ENCODE data around the gene LDHB. TPM values are rescaled to one million over a fixed set of nuclear protein-coding genes. Genes with fewer than 3 reads are reported as not detected.

LDHB gene
- total and polyA plus RNA-seq, 10 of the 15 experiments (the other 5 are each of a cell fraction or from before 2014, with no cell fraction given), result 800 to 3,692 (median 1,366) TPM

DNA sequence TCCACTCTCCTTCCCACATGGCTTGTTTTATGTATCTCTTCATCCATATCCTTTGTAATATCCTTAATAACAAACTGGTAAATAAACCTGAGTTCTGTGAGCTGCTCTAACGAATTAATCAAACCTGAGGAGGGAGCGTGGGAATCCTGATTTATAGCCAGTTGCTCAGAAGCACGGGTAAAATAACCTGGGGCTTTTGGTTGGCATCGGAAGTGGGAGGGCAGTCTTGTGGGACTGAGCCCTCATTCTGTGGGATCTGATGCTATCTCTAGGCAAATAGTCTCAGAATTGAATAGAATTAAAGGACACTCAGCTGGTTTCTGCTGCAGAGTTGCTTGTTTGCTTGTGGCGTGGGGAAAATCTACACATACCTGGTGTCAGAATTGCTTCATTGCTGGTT is 17.5 kb upstream of the LDHB start:
- H3K4me1 ChIP-seq (ENCODE audit: control insufficient read depth, insufficient read depth, low read length), result no peaks in the 10 kb centered on the region
- RAD21 ChIA-PET (ENCODE audit: unreplicated experiment), result no interaction called here
- no peak overlapping the region for H3K9ac ChIP-seq (ENCODE audit: control insufficient read depth, insufficient read depth, low read length)
- H3K36me3 ChIP-seq (ENCODE audit: control insufficient read depth in 2 of 2, insufficient read depth in 2 of 2, low read length in 1 of 2), result no peaks in the 10 kb centered on the region
- no peak overlapping the region for H3K4me2 ChIP-seq (ENCODE audit: control insufficient read depth, insufficient read depth)
- TF ChIP-seq POLR2AphosphoS2 (IDR thresholded peaks at IDR 0.05; ENCODE audit: low read depth, low read length) (no peak), ZBTB4 (CRISPR knock-in tag; IDR thresholded peaks at IDR 0.05) (no peak), NFYB (IDR thresholded peaks at IDR 0.05; ENCODE audit: insufficient read depth, low read depth, low read length) (no peak), ZNF274 (IDR thresholded peaks at IDR 0.05; ENCODE audit: insufficient read depth, insufficient read length) (no peak), GABPA (IDR thresholded peaks at IDR 0.05; ENCODE audit: low read depth) (no peak), ZNF207 (IDR thresholded peaks at IDR 0.05; ENCODE audit: borderline replicate concordance) (no peak)
- TF ChIP-seq, protein P1, sequence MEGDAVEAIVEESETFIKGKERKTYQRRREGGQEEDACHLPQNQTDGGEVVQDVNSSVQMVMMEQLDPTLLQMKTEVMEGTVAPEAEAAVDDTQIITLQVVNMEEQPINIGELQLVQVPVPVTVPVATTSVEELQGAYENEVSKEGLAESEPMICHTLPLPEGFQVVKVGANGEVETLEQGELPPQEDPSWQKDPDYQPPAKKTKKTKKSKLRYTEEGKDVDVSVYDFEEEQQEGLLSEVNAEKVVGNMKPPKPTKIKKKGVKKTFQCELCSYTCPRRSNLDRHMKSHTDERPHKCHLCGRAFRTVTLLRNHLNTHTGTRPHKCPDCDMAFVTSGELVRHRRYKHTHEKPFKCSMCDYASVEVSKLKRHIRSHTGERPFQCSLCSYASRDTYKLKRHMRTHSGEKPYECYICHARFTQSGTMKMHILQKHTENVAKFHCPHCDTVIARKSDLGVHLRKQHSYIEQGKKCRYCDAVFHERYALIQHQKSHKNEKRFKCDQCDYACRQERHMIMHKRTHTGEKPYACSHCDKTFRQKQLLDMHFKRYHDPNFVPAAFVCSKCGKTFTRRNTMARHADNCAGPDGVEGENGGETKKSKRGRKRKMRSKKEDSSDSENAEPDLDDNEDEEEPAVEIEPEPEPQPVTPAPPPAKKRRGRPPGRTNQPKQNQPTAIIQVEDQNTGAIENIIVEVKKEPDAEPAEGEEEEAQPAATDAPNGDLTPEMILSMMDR (IDR thresholded peaks at IDR 0.05 in 2 of 3, conservative IDR thresholded peaks at IDR 0.05 in 1 of 3; ENCODE audit: control insufficient read depth in 2 of 3, extremely low read depth in 1 of 3, insufficient read depth in 1 of 3, low read depth in 3 of 3, low read length in 3 of 3), result no peak
- TF ChIP-seq, protein P2, sequence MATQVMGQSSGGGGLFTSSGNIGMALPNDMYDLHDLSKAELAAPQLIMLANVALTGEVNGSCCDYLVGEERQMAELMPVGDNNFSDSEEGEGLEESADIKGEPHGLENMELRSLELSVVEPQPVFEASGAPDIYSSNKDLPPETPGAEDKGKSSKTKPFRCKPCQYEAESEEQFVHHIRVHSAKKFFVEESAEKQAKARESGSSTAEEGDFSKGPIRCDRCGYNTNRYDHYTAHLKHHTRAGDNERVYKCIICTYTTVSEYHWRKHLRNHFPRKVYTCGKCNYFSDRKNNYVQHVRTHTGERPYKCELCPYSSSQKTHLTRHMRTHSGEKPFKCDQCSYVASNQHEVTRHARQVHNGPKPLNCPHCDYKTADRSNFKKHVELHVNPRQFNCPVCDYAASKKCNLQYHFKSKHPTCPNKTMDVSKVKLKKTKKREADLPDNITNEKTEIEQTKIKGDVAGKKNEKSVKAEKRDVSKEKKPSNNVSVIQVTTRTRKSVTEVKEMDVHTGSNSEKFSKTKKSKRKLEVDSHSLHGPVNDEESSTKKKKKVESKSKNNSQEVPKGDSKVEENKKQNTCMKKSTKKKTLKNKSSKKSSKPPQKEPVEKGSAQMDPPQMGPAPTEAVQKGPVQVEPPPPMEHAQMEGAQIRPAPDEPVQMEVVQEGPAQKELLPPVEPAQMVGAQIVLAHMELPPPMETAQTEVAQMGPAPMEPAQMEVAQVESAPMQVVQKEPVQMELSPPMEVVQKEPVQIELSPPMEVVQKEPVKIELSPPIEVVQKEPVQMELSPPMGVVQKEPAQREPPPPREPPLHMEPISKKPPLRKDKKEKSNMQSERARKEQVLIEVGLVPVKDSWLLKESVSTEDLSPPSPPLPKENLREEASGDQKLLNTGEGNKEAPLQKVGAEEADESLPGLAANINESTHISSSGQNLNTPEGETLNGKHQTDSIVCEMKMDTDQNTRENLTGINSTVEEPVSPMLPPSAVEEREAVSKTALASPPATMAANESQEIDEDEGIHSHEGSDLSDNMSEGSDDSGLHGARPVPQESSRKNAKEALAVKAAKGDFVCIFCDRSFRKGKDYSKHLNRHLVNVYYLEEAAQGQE (IDR thresholded peaks at IDR 0.05; ENCODE audit: low read depth, low read length), result no peak
- POLR2A ChIA-PET, result no interaction called here
- intact Hi-C loops (cut with micrococcal nuclease; ENCODE audit: unreplicated experiment) (no loop called here), in situ Hi-C loops (cut with MboI) (loop anchor here (10.0 kb wide), 1 partner anchor 360 kb away; no protein-coding TSS in a partner anchor)
- H3K79me2 ChIP-seq (ENCODE audit: control insufficient read depth, insufficient read depth, low read length), result no peaks in the 10 kb centered on the region
- H3K27me3 ChIP-seq (replicated peaks in 1 of 2; ENCODE audit: control insufficient read depth in 2 of 2, insufficient read depth in 2 of 2, low read length in 1 of 2), result peaks cover 0 to 3% of the 10 kb centered on the region in 2 experiments; a peak in 1 of 4 replicates
- CTCF ChIA-PET, result no interaction called here
- no peak overlapping the region for H3K4me3 ChIP-seq
- H2AFZ ChIP-seq (ENCODE audit: control insufficient read depth, low read depth, low read length), result no peak overlapping the region
- no peaks in the 10 kb centered on the region for H3K9me3 ChIP-seq (replicated peaks; ENCODE audit: control insufficient read depth, insufficient read depth, low read length)
- H3K27ac ChIP-seq (ENCODE audit: control insufficient read depth, insufficient read depth), result no peak overlapping the region
- SMC1A ChIA-PET (ENCODE audit: uncharacterized antibody, unreplicated experiment), result interaction anchor here (1.5 kb wide), 1 partner anchor 8 kb away, joined by 3 read pairs; no protein-coding TSS in a partner anchor
- no peaks in the 10 kb centered on the region for H4K20me1 ChIP-seq (ENCODE audit: control insufficient read depth, insufficient read depth)
- no peak for DNase-seq (ENCODE audit: low read depth, low spot score)
- ATAC-seq, result no peak
- WGBS (ENCODE audit: insufficient coverage, insufficient replicate concordance, low lambda C conversion rate, missing lambda C conversion rate), result 39% methylated on average over 5 of the region's 5 CpGs
- FAIRE-seq, result no peak
- no TSS peak for BruUV-seq (replicated peaks)
